WTC11 (cell line): ENCODE results near the gene PRDM5. TPM values are rescaled to one million over a fixed set of nuclear protein-coding genes. Genes with fewer than 3 reads are reported as not detected.

Source experiments
- ATAC-seq: fragments of 200-7000 bp; cut with Tn5 transposase; 2 replicates; pipeline ENCODE4 v1.10.0; 2021; ENCODE audit warnings: mild to moderate bottlenecking, moderate library complexity
- CTCF ChIA-PET: fragments of 300-600 bp; sonication (Branson Sonifier 250); formaldehyde crosslinking; loops from one replicate; lab custom pipeline; 2021; ENCODE audit warnings: antibody characterized with exemption; lab: Charles Lee
- POLR2A ChIA-PET: fragments of 350-600 bp; sonication (Branson Sonifier 250); formaldehyde crosslinking; loops from one replicate; lab custom pipeline; 2021; ENCODE audit warnings: antibody characterized with exemption; lab: Charles Lee
- DNase-seq: peaks from one replicate; pipeline ENCODE4 v3.0.0; 2021; ENCODE audit warnings: low spot score
- H3K27ac Mint-ChIP-seq: 2 replicates; pipeline ENCODE4 v1.8.0; 2021; ENCODE audit warnings: mixed read lengths
- H3K27me3 Mint-ChIP-seq: 2 replicates; pipeline ENCODE4 v1.8.0; 2021; ENCODE audit warnings: low read depth, mild to moderate bottlenecking, moderate library complexity, mixed read lengths
- H3K36me3 Mint-ChIP-seq: 2 replicates; pipeline ENCODE4 v1.8.0; 2021; ENCODE audit warnings: mixed read lengths
- H3K4me1 Mint-ChIP-seq: 2 replicates; pipeline ENCODE4 v1.8.0; 2022; ENCODE audit warnings: mixed read lengths
- H3K4me3 Mint-ChIP-seq: 2 replicates; pipeline ENCODE4 v1.8.0; 2021; ENCODE audit warnings: mild to moderate bottlenecking, moderate library complexity, mixed read lengths
- H3K9me3 Mint-ChIP-seq: 2 replicates; pipeline ENCODE4 v1.8.0; 2021; ENCODE audit warnings: mixed read lengths
- CBFB ChIP-seq: sonication (generic); formaldehyde crosslinking; IDR thresholded peaks from 2 replicates; pipeline ENCODE4 v1.8.1; 2022; ENCODE audit warnings: mild to moderate bottlenecking, low read depth, missing genetic modification reagents
- CREM ChIP-seq: sonication (generic); formaldehyde crosslinking; IDR thresholded peaks from 2 replicates; pipeline ENCODE4 v1.8.1; 2022; ENCODE audit warnings: mild to moderate bottlenecking, missing genetic modification reagents, moderate library complexity
- ESRRA ChIP-seq: sonication (generic); formaldehyde crosslinking; IDR thresholded peaks from 2 replicates; pipeline ENCODE4 v1.8.1; 2022; ENCODE audit warnings: mild to moderate bottlenecking, missing genetic modification reagents, borderline replicate concordance
- ETV6 ChIP-seq: sonication (generic); formaldehyde crosslinking; IDR thresholded peaks from 2 replicates; pipeline ENCODE4 v1.8.1; 2022; ENCODE audit warnings: mild to moderate bottlenecking, missing genetic modification reagents
- FOXJ3 ChIP-seq: sonication (generic); formaldehyde crosslinking; IDR thresholded peaks from 2 replicates; pipeline ENCODE4 v1.9.0; 2021; ENCODE audit warnings: missing genetic modification reagents, mild to moderate bottlenecking, borderline replicate concordance
- FOXP1 ChIP-seq: sonication (generic); formaldehyde crosslinking; IDR thresholded peaks from 2 replicates; pipeline ENCODE4 v1.8.0; 2022; ENCODE audit warnings: missing genetic modification reagents, mild to moderate bottlenecking, moderate library complexity, borderline replicate concordance
- GABPB1 ChIP-seq: sonication (generic); formaldehyde crosslinking; IDR thresholded peaks from 2 replicates; pipeline ENCODE4 v1.8.1; 2023; ENCODE audit warnings: mild to moderate bottlenecking, missing genetic modification reagents
- GRHL2 ChIP-seq: fragments of 250-450 bp; sonication (Bioruptor Pico); IDR thresholded peaks from 2 replicates; pipeline ENCODE4 v1.8.0; 2022; ENCODE audit warnings: mild to moderate bottlenecking, moderate library complexity; ENCODE audit not compliant: insufficient replicate concordance, severe bottlenecking
- NFATC4 ChIP-seq: fragments of 250-450 bp; sonication (Bioruptor Pico); IDR thresholded peaks from 2 replicates; pipeline ENCODE4 v1.9.0; 2021; ENCODE audit warnings: mild to moderate bottlenecking
- RELA ChIP-seq: sonication (generic); formaldehyde crosslinking; IDR thresholded peaks from 2 replicates; pipeline ENCODE4 v1.8.1; 2022; ENCODE audit warnings: missing genetic modification reagents, mild to moderate bottlenecking, borderline replicate concordance
- SMAD3 ChIP-seq: sonication (generic); formaldehyde crosslinking; IDR thresholded peaks from 2 replicates; pipeline ENCODE4 v1.8.0; 2022; ENCODE audit warnings: missing genetic modification reagents, mild to moderate bottlenecking, borderline replicate concordance
- ZNF423 ChIP-seq: fragments of 250-450 bp; sonication (Bioruptor Pico); IDR thresholded peaks from 2 replicates; pipeline ENCODE4 v2.1.2; 2022; ENCODE audit warnings: mild to moderate bottlenecking, moderate library complexity
- total RNA-seq: library from RNA; stranded (reverse); gene quantifications from 3 replicates; pipeline ENCODE4 v1.2.3, GENCODE V29; 2021
- TF ChIP-seq, protein P1 (sequence below): sonication (generic); formaldehyde crosslinking; IDR thresholded peaks from 2 replicates; pipeline ENCODE4 v1.8.1; 2022; ENCODE audit warnings: missing genetic modification reagents, borderline replicate concordance
- TF ChIP-seq, protein P2 (sequence below): sonication (generic); formaldehyde crosslinking; IDR thresholded peaks from 2 replicates; pipeline ENCODE4 v1.8.1; 2023; ENCODE audit warnings: mild to moderate bottlenecking, moderate library complexity, missing genetic modification reagents
- TF ChIP-seq, protein P3 (sequence below): sonication (generic); formaldehyde crosslinking; IDR thresholded peaks from 2 replicates; pipeline ENCODE4 v1.8.1; 2023; ENCODE audit warnings: mild to moderate bottlenecking, missing genetic modification reagents
- TF ChIP-seq, protein P4 (sequence below): sonication (generic); formaldehyde crosslinking; IDR thresholded peaks from 2 replicates; pipeline ENCODE4 v1.8.0; 2022; ENCODE audit warnings: mild to moderate bottlenecking, missing genetic modification reagents
- TF ChIP-seq, protein P5 (sequence below): fragments of 250-450 bp; sonication (Bioruptor Pico); conservative IDR thresholded peaks from 2 replicates; pipeline ENCODE4 v1.9.0; 2021; ENCODE audit warnings: mild to moderate bottlenecking
- TF ChIP-seq, protein P6 (sequence below): fragments of 250-450 bp; sonication (Bioruptor Pico); IDR thresholded peaks from 2 replicates; pipeline ENCODE4 v1.9.0; 2021; ENCODE audit warnings: mild to moderate bottlenecking

Gene PRDM5
- total RNA-seq, 1 experiment from 2014 or later = 47.0 TPM

DNA sequence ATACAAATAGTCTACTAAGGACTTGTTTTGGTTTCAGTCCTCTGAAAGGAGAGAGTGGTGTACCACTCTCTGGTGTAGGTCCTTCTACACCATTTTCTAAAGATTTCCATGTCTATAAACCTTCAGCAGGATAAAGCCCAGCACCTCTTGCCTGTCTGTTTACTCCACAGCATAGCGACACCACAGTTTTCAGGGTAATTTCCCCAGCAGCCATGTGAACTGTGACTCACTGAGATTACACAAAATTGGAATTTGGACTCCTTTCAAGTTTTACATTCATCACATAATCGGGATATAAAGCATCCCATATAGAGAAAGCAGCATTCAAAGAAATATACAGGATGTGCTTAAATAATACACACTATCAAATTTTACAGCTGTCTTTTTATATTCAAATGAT lies 229.6 kb downstream of the PRDM5 start (continued):
- TF ChIP-seq, protein P1, sequence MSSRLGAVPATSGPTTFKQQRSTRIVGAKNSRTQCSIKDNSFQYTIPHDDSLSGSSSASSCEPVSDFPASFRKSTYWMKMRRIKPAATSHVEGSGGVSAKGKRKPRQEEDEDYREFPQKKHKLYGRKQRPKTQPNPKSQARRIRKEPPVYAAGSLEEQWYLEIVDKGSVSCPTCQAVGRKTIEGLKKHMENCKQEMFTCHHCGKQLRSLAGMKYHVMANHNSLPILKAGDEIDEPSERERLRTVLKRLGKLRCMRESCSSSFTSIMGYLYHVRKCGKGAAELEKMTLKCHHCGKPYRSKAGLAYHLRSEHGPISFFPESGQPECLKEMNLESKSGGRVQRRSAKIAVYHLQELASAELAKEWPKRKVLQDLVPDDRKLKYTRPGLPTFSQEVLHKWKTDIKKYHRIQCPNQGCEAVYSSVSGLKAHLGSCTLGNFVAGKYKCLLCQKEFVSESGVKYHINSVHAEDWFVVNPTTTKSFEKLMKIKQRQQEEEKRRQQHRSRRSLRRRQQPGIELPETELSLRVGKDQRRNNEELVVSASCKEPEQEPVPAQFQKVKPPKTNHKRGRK (CRISPR knock-in tag) = no peak
- TF ChIP-seq ZNF423 (CRISPR knock-in tag) = no peak
- no peak for TF ChIP-seq GRHL2 (CRISPR knock-in tag)
- no peak for TF ChIP-seq ESRRA (CRISPR knock-in tag)
- no peak for TF ChIP-seq ETV6
- no peak for TF ChIP-seq NFATC4 (CRISPR knock-in tag)
- TF ChIP-seq, protein P2, sequence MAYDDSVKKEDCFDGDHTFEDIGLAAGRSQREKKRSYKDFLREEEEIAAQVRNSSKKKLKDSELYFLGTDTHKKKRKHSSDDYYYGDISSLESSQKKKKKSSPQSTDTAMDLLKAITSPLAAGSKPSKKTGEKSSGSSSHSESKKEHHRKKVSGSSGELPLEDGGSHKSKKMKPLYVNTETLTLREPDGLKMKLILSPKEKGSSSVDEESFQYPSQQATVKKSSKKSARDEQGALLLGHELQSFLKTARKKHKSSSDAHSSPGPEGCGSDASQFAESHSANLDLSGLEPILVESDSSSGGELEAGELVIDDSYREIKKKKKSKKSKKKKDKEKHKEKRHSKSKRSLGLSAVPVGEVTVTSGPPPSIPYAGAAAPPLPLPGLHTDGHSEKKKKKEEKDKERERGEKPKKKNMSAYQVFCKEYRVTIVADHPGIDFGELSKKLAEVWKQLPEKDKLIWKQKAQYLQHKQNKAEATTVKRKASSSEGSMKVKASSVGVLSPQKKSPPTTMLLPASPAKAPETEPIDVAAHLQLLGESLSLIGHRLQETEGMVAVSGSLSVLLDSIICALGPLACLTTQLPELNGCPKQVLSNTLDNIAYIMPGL (CRISPR knock-in tag) = no peak
- TF ChIP-seq, protein P3, sequence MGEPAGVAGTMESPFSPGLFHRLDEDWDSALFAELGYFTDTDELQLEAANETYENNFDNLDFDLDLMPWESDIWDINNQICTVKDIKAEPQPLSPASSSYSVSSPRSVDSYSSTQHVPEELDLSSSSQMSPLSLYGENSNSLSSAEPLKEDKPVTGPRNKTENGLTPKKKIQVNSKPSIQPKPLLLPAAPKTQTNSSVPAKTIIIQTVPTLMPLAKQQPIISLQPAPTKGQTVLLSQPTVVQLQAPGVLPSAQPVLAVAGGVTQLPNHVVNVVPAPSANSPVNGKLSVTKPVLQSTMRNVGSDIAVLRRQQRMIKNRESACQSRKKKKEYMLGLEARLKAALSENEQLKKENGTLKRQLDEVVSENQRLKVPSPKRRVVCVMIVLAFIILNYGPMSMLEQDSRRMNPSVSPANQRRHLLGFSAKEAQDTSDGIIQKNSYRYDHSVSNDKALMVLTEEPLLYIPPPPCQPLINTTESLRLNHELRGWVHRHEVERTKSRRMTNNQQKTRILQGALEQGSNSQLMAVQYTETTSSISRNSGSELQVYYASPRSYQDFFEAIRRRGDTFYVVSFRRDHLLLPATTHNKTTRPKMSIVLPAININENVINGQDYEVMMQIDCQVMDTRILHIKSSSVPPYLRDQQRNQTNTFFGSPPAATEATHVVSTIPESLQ = no peak
- TF ChIP-seq, protein P4, sequence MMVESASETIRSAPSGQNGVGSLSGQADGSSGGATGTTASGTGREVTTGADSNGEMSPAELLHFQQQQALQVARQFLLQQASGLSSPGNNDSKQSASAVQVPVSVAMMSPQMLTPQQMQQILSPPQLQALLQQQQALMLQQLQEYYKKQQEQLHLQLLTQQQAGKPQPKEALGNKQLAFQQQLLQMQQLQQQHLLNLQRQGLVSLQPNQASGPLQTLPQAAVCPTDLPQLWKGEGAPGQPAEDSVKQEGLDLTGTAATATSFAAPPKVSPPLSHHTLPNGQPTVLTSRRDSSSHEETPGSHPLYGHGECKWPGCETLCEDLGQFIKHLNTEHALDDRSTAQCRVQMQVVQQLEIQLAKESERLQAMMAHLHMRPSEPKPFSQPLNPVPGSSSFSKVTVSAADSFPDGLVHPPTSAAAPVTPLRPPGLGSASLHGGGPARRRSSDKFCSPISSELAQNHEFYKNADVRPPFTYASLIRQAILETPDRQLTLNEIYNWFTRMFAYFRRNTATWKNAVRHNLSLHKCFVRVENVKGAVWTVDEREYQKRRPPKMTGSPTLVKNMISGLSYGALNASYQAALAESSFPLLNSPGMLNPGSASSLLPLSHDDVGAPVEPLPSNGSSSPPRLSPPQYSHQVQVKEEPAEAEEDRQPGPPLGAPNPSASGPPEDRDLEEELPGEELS (CRISPR knock-in tag) = no peak
- TF ChIP-seq FOXP1 (CRISPR knock-in tag) = no peak
- no peak for TF ChIP-seq GABPB1 (CRISPR knock-in tag)
- TF ChIP-seq RELA (CRISPR knock-in tag) = no peak
- TF ChIP-seq FOXJ3 = no peak
- TF ChIP-seq, all 79 proteins: peak for 0

DNA sequence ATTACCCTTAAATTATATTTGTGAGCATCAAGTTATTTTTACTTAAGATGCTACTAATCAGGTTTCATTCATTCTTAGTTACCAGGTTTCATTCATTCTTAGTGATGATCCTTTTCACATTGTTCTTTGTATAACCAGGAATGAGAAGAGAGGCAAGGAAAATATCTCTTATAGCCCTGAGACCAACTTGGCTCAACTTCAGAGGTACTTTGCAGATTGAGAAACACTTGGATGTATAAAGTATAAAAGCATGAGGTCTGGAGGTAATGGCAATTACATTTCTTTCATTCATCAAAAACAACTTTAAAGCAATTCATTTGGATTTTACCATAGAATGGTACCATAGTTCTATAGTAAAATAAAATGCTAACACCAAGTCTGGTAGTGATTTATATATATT lies 231.0 kb downstream of the PRDM5 start:
- Mint-ChIP-seq H3K4me1 (0 out of 2 replicates have a peak, but pooled peaks cover 4% of the 10 kb centered on the region), H3K4me3 (no peak overlapping the region), H3K27ac (no peak overlapping the region), H3K36me3 (no peaks in the 10 kb centered on the region), H3K27me3 (no peaks in the 10 kb centered on the region), H3K9me3 (no peaks in the 10 kb centered on the region)
- TF ChIP-seq ZNF423 (CRISPR knock-in tag) (no peak), CREM (CRISPR knock-in tag) (no peak), NFATC4 (CRISPR knock-in tag) (no peak), CBFB (CRISPR knock-in tag) (no peak), ESRRA (CRISPR knock-in tag) (no peak), SMAD3 (CRISPR knock-in tag) (no peak), GABPB1 (CRISPR knock-in tag) (no peak)
- TF ChIP-seq, protein P5, sequence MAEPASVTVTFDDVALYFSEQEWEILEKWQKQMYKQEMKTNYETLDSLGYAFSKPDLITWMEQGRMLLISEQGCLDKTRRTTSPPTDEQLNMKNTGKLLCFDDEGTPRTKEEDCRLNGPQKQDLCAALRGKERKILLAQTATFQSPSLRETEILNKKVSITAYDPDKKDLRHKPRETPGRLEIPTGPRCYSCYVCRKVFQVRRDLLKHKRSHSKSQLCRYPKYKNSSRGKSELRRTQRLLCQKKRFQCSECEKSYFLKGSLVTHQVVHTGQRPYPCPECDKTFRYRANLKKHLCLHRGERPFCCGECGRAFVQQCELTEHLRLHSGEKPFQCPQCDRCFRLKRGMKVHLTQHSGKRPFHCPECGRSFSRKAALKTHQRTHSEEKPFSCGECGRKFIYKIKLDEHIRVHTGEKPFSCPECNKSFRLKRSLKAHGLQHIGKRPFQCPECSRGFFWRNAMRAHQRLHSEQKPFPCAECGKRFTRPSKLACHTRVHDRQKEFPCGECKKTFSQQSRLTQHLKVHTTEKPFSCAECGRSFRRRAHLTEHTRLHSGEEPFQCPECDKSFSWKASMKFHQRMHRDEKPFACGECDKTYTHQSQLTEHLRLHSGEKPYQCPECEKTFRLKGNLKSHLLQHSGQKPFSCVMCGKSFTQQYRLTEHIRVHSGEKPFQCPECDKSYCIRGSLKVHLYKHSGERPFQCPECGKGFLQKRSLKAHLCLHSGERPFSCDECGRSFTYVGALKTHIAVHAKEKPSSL (CRISPR knock-in tag) = no peak
- TF ChIP-seq, protein P6, sequence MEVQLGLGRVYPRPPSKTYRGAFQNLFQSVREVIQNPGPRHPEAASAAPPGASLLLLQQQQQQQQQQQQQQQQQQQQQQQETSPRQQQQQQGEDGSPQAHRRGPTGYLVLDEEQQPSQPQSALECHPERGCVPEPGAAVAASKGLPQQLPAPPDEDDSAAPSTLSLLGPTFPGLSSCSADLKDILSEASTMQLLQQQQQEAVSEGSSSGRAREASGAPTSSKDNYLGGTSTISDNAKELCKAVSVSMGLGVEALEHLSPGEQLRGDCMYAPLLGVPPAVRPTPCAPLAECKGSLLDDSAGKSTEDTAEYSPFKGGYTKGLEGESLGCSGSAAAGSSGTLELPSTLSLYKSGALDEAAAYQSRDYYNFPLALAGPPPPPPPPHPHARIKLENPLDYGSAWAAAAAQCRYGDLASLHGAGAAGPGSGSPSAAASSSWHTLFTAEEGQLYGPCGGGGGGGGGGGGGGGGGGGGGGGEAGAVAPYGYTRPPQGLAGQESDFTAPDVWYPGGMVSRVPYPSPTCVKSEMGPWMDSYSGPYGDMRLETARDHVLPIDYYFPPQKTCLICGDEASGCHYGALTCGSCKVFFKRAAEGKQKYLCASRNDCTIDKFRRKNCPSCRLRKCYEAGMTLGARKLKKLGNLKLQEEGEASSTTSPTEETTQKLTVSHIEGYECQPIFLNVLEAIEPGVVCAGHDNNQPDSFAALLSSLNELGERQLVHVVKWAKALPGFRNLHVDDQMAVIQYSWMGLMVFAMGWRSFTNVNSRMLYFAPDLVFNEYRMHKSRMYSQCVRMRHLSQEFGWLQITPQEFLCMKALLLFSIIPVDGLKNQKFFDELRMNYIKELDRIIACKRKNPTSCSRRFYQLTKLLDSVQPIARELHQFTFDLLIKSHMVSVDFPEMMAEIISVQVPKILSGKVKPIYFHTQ (CRISPR knock-in tag) = no peak
- no peak for ATAC-seq
- POLR2A ChIA-PET = no interaction called here
- DNase-seq = no peak
- CTCF ChIA-PET = no interaction called here
